ENCODE data around the gene ASNS. TPM values are rescaled to one million over a fixed set of nuclear protein-coding genes. Genes with fewer than 3 reads are reported as not detected.
A peak's percentile ranks its signal among the peaks of the same experiment; 100 is the strongest.
"Not testable (repeated sequence)": the region's sequence is repeated elsewhere in the genome, so short reads cannot be mapped to it uniquely, and the experiment has no call there.

Gene ASNS, protein sequence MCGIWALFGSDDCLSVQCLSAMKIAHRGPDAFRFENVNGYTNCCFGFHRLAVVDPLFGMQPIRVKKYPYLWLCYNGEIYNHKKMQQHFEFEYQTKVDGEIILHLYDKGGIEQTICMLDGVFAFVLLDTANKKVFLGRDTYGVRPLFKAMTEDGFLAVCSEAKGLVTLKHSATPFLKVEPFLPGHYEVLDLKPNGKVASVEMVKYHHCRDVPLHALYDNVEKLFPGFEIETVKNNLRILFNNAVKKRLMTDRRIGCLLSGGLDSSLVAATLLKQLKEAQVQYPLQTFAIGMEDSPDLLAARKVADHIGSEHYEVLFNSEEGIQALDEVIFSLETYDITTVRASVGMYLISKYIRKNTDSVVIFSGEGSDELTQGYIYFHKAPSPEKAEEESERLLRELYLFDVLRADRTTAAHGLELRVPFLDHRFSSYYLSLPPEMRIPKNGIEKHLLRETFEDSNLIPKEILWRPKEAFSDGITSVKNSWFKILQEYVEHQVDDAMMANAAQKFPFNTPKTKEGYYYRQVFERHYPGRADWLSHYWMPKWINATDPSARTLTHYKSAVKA
- total RNA-seq, result 10 to 100 TPM; 16.4 to 84.2 (median 20.3) TPM

DNA sequence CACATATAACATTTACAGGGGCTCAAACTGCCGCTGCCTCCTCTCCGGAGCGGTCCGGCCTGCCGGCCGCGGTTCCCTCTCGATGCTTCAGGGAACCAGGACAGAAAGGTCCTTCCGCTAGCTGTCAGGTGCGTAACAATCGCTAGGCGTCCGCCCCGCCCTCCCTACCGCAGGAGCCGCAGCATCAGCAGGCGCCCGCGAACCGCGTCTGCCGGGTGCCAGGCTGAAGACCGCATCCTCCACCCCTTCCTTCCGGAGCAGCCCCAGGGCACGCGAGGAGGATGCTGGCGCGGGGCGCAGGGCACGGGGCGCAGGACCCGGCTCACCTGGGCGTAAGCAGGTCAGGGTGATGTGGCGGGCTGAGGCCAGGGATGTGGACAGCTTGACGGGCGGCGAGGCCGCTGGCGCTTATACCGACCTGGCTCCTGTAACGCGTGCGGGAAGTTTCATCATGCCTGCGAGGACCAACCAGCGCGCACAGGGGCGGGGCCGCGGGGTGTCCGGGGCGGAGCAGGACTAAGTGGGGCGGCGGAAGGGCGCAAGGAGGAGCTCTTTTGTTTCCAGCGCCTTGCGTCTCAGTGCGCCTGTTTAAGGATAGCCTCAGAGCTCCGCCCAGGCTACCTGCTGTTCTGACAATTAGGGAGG is at the start of gene ASNS:
ASNS (minus strand) TSS at position 384 of the 645 bp plus-strand sequence. CDS start 3,252 bp downstream, outside the sequence.
- Histone ChIP-seq H3K4me3 (replicated peaks in 1 of 3) (peak within 1 kb of the TSS; percentile 37 to 78 (median 68)), H3K27ac (peak within 1 kb of the TSS; percentile 24 to 50 (median 24)), H3K4me1 (peaks cover 0 to 4% of the 10 kb centered on the region in 2 donors), H3K27me3 (no peaks in the 10 kb centered on the region), H3K9me3 (no peaks in the 10 kb centered on the region), H3K36me3 (no peaks in the 10 kb centered on the region)
- DNase-seq, result peak; percentile 92
- WGBS, 2 donors, result 1 to 2% methylated on average over 28 to 40 of the region's 58 CpGs
- TF ChIP-seq POLR2A (IDR thresholded peaks at IDR 0.05), result peak in 1 of 2 donors; percentile 88
- TF ChIP-seq, protein P1, sequence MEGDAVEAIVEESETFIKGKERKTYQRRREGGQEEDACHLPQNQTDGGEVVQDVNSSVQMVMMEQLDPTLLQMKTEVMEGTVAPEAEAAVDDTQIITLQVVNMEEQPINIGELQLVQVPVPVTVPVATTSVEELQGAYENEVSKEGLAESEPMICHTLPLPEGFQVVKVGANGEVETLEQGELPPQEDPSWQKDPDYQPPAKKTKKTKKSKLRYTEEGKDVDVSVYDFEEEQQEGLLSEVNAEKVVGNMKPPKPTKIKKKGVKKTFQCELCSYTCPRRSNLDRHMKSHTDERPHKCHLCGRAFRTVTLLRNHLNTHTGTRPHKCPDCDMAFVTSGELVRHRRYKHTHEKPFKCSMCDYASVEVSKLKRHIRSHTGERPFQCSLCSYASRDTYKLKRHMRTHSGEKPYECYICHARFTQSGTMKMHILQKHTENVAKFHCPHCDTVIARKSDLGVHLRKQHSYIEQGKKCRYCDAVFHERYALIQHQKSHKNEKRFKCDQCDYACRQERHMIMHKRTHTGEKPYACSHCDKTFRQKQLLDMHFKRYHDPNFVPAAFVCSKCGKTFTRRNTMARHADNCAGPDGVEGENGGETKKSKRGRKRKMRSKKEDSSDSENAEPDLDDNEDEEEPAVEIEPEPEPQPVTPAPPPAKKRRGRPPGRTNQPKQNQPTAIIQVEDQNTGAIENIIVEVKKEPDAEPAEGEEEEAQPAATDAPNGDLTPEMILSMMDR (IDR thresholded peaks at IDR 0.05), result no peak
- intact Hi-C loops (cut with DNase I), result no loop called here

DNA sequence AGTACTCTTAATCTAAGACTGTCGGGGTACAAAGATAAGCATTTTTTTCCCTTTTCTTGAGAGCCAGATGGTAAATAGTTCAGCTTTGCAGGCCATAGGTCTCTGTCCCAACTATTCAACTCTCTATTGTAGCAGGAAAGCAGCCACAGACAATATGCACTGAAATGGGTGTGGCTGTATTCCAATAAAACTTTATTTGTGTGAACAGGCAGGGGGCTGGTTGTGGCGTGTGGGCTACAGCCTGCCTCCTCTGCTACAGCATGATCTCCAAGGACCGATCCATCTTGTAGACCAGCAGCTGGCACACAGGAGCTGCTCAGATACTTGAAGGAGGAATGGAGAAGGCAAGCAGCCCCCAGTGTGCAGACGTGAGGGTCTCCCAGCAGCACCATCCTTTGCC is 49.0 kb upstream of the ASNS start:
- intact Hi-C loops (cut with DNase I); H3K4me3 ChIP-seq (replicated peaks in 1 of 3); H3K36me3 ChIP-seq; H3K9me3 ChIP-seq; H3K27ac ChIP-seq; H3K27me3 ChIP-seq; DNase-seq; H3K4me1 ChIP-seq: not testable (repeated sequence)
- 90 to 96% methylated on average over 1 to 4 of the region's 4 CpGs for WGBS, 2 donors

DNA sequence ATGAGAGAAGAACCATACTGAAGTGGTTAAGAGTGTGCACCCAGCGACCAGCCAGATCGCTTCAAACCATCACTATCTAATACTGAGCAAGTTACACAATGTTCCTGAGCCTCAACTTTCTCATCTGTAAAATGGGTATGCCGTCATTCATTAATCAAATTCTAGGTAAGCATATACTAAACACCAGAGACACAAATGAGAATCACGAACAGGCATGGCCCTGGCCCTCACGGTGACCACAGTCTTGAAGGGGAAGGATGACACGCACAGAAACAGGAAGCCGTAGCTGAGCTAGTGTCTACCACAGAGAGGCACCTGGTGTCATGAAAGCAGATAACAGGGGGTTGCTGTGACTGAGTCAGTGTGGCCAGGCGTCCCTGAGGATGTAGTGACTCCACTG is 43.1 kb upstream of the ASNS start:
- H3K4me1 ChIP-seq; intact Hi-C loops (cut with DNase I); H3K36me3 ChIP-seq; H3K9me3 ChIP-seq; H3K27me3 ChIP-seq; H3K27ac ChIP-seq; H3K4me3 ChIP-seq (replicated peaks in 1 of 3); DNase-seq: not testable (repeated sequence)
- WGBS, 2 donors, result 87 to 94% methylated on average over 8 of the region's 8 CpGs

DNA sequence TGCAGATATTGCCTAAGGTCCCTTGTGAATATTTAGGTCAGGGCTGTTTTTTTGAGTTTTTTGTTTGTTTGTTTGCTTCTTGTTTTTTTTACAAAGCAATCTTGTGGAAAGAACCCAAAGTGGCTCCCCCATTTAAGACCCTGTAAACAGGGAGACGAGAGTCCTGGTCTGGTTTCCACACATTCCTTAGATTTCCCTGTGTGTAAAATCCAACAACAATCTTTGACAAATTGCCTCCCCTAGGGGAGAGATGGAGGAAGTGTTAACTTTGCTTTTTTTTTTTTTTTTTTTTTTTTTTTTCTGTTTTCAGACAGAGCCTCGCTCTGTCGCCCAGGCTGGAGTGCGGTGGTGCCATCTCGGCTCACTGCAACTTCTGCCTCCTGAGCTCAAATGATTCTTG is 40.1 kb upstream of the ASNS start:
- H3K36me3 ChIP-seq; intact Hi-C loops (cut with DNase I); H3K9me3 ChIP-seq; DNase-seq; H3K27ac ChIP-seq; H3K4me1 ChIP-seq; H3K27me3 ChIP-seq; H3K4me3 ChIP-seq (replicated peaks in 1 of 3): not testable (repeated sequence)
- WGBS, 2 donors, result 38 to 70% methylated on average over 5 of the region's 5 CpGs

DNA sequence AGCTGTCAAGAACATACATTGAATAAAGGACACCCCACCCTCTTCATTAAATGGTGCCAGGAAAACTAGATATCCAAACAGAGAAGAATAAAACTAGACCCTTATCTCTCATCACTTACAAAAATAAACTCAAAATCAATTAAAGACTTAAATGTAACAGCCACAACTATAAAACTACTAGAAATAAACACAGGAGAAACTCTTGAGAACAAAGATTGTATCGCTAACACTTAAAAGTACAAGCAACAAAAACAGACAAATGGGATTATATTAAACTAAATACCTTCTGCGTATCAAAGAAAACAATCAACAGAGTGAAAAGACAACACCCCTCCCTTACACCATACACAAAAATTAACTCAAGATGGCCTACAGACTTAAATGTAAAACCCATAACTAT is 24.7 kb upstream of the ASNS start:
- H3K4me3 ChIP-seq (replicated peaks in 1 of 3); DNase-seq: not testable (repeated sequence)

DNA sequence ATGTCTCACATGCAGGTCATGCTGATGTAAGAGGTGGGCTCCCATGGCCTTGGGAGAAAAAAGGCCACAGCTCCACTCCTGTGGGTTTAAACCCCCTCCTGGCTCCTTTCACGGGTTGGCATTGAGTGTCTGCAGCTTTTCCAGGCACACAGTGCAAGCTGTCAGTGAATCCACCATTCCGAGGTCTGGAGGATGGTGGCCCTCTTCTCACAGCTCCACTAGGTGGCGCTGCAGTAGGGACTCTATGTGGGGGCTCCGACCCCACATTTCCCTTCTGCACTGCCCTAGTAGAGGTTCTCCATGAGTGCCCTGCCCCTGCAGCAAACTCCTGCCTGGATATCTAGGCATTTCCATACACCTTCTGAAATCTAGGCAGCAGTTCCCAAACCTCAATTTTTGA is 19.5 kb upstream of the ASNS start:
- H3K36me3 ChIP-seq; H3K27me3 ChIP-seq; H3K4me1 ChIP-seq; intact Hi-C loops (cut with DNase I); H3K4me3 ChIP-seq (replicated peaks in 1 of 3); DNase-seq; H3K9me3 ChIP-seq; H3K27ac ChIP-seq: not testable (repeated sequence)
- 52 to 71% methylated on average over 4 of the region's 4 CpGs for WGBS, 2 donors

More for the DNA sequence above, 24.7 kb upstream of the ASNS start:
- H3K36me3 ChIP-seq; H3K27ac ChIP-seq; intact Hi-C loops (cut with DNase I); H3K4me1 ChIP-seq; H3K9me3 ChIP-seq; H3K27me3 ChIP-seq: not testable (repeated sequence)
- WGBS, 2 donors, result 65 to 68% methylated on average over 2 of the region's 2 CpGs

DNA sequence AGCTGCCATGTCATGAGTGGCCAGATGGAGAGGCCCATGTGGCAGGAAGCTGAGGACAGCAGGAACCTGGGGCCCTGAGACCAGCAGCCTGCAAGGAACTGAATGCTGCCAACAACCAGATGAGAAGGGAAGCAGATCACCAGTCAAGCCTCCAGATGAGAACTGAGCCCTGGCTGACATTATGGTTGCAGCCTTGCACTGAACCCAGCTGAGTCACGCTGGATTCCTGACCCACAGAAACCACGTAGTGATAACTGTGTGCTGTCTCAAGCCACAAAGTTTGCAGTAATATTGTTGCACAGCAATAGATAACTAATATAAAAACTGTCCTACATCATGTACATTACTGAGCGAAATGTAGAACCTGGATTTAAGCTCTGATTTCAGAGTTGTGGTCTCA is 7.3 kb upstream of the ASNS start:
- intact Hi-C loops (cut with DNase I), result not testable (repeated sequence)
- WGBS, 2 donors, result 76 to 93% methylated on average over 3 of the region's 3 CpGs

DNA sequence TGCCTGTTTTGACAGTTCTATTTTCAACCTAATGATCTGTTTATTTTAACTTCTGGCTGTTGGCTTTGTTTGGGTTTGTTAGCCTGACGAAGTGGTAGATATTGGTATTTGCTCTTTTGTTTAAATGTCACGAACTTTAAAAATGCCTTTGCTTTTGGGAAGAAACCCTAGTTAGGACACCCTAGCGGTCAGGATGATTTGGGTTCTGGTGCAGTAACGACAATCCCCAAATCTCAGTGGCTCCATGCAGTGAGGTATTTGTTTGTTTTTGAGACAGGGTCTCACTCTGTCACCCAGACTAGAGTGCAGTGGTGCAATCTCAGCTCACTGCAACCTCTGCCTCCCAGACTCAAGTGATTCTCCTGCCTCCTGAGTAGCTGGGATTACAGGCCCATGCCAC is 2.7 kb upstream of the ASNS start:
- H3K9me3 ChIP-seq; DNase-seq; intact Hi-C loops (cut with DNase I); H3K4me3 ChIP-seq (replicated peaks in 1 of 3); H3K36me3 ChIP-seq; H3K27ac ChIP-seq; H3K27me3 ChIP-seq; H3K4me1 ChIP-seq: not testable (repeated sequence)
- 82 to 92% methylated on average over 4 of the region's 4 CpGs for WGBS, 2 donors

More for the DNA sequence above, 7.3 kb upstream of the ASNS start:
- H3K9me3 ChIP-seq; H3K27ac ChIP-seq; H3K4me1 ChIP-seq; H3K27me3 ChIP-seq; H3K4me3 ChIP-seq (replicated peaks in 1 of 3); DNase-seq; H3K36me3 ChIP-seq: not testable (repeated sequence)

Data from thyroid gland (tissue), 4 donors.